A673 (cell line): ENCODE measurements around the gene CRYBA2. TPM values are rescaled to one million over a fixed set of nuclear protein-coding genes. Genes with fewer than 3 reads are reported as not detected.
A peak's percentile ranks its signal among the peaks of the same experiment; 100 is the strongest.

ENCODE experiments used
- BruUV-seq: library from RNA; stranded (reverse); fragments of 400-500 nt; replicated peaks from 2 replicates; lab custom pipeline; 2021; lab: Mats Ljungman, UMichigan
- CTCF ChIA-PET: fragments of 300-600 bp; sonication (Branson Sonifier 250); formaldehyde crosslinking; loops from one replicate; lab custom pipeline; 2022; ENCODE audit warnings: antibody characterized with exemption; lab: Charles Lee
- POLR2A ChIA-PET: fragments of 300-600 bp; sonication (Branson Sonifier 250); formaldehyde crosslinking; loops from one replicate; lab custom pipeline; 2022; ENCODE audit warnings: antibody characterized with exemption; ENCODE audit not compliant: low non-redundant PET; lab: Charles Lee
- DNase-seq: peaks from one replicate; pipeline ENCODE4 v3.0.0-alpha.2; 2015; ENCODE audit warnings: low spot score
- H3K27ac ChIP-seq: fragments of 200-600 bp; sonication (generic); 2 replicates; pipeline ENCODE4 v1.5.1; 2016; ENCODE audit warnings: mixed run types, low read depth, mild to moderate bottlenecking, mixed read lengths, antibody characterized with exemption, low read length; ENCODE audit not compliant: poor library complexity, severe bottlenecking
- H3K27me3 ChIP-seq: fragments of 200-600 bp; sonication (generic); replicated peaks from 2 replicates; pipeline ENCODE4 v1.6.1; 2017; ENCODE audit warnings: mixed run types, low read depth, mild to moderate bottlenecking, mixed read lengths, antibody characterized with exemption, low read length; ENCODE audit not compliant: insufficient read depth, poor library complexity
- H3K36me3 ChIP-seq: fragments of 200-600 bp; sonication (generic); 2 replicates; pipeline ENCODE4 v1.6.1; 2016; ENCODE audit warnings: mixed run types, mild to moderate bottlenecking, mixed read lengths, antibody characterized with exemption, low read length; ENCODE audit not compliant: insufficient read depth, poor library complexity, severe bottlenecking
- H3K4me1 ChIP-seq: fragments of 200-600 bp; sonication (generic); 2 replicates; pipeline ENCODE4 v1.6.1; 2017; ENCODE audit warnings: mixed run types, mild to moderate bottlenecking, mixed read lengths, antibody characterized with exemption, low read length; ENCODE audit not compliant: insufficient read depth, poor library complexity, severe bottlenecking
- H3K4me3 ChIP-seq: fragments of 200-600 bp; sonication (generic); 2 replicates; pipeline ENCODE4 v1.5.1; 2016; ENCODE audit warnings: low read depth, mixed run types, mild to moderate bottlenecking, mixed read lengths, low read length; ENCODE audit not compliant: poor library complexity, severe bottlenecking
- H3K9me3 ChIP-seq: fragments of 200-600 bp; sonication (generic); 2 replicates; pipeline ENCODE4 v1.6.1; 2016; ENCODE audit warnings: mixed run types, low read depth, mild to moderate bottlenecking, mixed read lengths, antibody characterized with exemption, low read length; ENCODE audit not compliant: poor library complexity, severe bottlenecking
- CTCF ChIP-seq: fragments of 300-800, 200-600 bp; sonication (generic); conservative IDR thresholded peaks from 2 replicates; pipeline ENCODE4 v1.5.1; 2017; ENCODE audit warnings: low read depth, mild to moderate bottlenecking, antibody characterized with exemption, low read length, moderate library complexity, mixed read lengths
- EZH2 ChIP-seq: fragments of 200-600 bp; sonication (generic); IDR thresholded peaks from 2 replicates; pipeline ENCODE4 v1.6.1; 2017; ENCODE audit warnings: borderline replicate concordance, low read depth, mild to moderate bottlenecking, mixed read lengths, antibody characterized with exemption, low read length; ENCODE audit not compliant: poor library complexity, severe bottlenecking
- intact Hi-C: fragments of 100-400 bp; cut with micrococcal nuclease; formaldehyde crosslinking; loops from one replicate; pipeline ENCODE4 v1.10.0; 2022; ENCODE audit not compliant: unreplicated experiment
- total RNA-seq: library from RNA; stranded (reverse); gene quantifications from 2 replicates; pipeline ENCODE4 v1.2.3, GENCODE V29; 2021

CRYBA2 gene
- total RNA-seq, 1 experiment from 2014 or later: 1.3 TPM

DNA sequence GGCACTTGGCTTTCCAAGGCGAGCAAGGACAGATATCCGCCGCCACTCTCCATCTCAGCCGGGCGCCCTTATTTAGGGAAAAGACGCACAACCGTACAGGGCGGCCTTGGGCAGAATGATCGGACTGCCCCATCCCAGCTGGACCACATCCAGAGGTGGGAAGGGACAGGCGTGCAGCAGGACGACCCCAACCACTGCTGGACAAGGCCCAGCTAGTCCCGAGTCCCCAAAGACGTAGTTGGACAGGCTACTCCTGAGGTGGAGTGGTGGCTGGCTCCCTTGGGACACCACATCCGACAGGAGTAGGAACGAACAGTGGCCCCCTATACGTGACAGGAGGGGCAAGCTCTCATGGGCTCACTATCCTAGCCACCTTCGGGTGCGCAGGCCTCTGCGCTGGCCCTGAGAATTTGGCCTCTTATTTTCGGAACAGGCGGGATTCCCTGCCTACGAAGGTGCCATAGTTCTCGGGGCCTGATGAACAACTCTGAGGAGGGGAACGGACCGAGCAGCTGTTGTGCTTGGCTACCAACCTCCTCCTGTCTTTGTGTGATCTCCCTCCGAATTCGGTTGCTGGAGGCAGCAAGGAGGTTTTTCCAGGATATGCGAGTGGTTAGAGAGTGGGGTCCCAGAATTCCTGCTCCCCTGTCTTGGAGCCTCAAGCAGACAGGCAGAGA lies 10.5 kb downstream of the CRYBA2 start:
- peaks cover 14% of the 10 kb centered on the region for H3K4me1 ChIP-seq
- DNase-seq: no peak
- POLR2A ChIA-PET: no interaction called here
- TF ChIP-seq EZH2 (no peak), CTCF (no peak)
- no peak overlapping the region for H3K4me3 ChIP-seq
- H3K9me3 ChIP-seq: no peaks in the 10 kb centered on the region
- CTCF ChIA-PET: interaction anchor here (1.3 kb wide), 1 partner anchor 172 kb away, joined by 4 read pairs; no protein-coding TSS in a partner anchor
- H3K36me3 ChIP-seq: no peaks in the 10 kb centered on the region
- intact Hi-C loops: loop anchor here (5.0 kb wide), 2 partner anchors 130 to 175 kb away; no protein-coding TSS in a partner anchor
- peaks cover 45% of the 10 kb centered on the region for H3K27me3 ChIP-seq
- no peak overlapping the region for H3K27ac ChIP-seq
- no TSS peak for BruUV-seq

GRCh38 chr2:218981881-218982585 lies 11.2 kb downstream of the CRYBA2 start:
- Histone ChIP-seq H3K4me3 (no peak overlapping the region), H3K9me3 (no peaks in the 10 kb centered on the region), H3K27ac (no peak overlapping the region), H3K36me3 (no peaks in the 10 kb centered on the region), H3K4me1 (peaks cover 14% of the 10 kb centered on the region), H3K27me3 (peaks cover 45% of the 10 kb centered on the region)
- DNase-seq: no peak
- ChIA-PET CTCF (interaction anchor here (1.3 kb wide), 1 partner anchor 173 kb away, joined by 4 read pairs; no protein-coding TSS in a partner anchor), POLR2A (no interaction called here)
- BruUV-seq: no TSS peak
- TF ChIP-seq EZH2 (no peak), CTCF (no peak)
- intact Hi-C loops: loop anchor here (5.0 kb wide), 2 partner anchors 130 to 175 kb away; no protein-coding TSS in a partner anchor

DNA sequence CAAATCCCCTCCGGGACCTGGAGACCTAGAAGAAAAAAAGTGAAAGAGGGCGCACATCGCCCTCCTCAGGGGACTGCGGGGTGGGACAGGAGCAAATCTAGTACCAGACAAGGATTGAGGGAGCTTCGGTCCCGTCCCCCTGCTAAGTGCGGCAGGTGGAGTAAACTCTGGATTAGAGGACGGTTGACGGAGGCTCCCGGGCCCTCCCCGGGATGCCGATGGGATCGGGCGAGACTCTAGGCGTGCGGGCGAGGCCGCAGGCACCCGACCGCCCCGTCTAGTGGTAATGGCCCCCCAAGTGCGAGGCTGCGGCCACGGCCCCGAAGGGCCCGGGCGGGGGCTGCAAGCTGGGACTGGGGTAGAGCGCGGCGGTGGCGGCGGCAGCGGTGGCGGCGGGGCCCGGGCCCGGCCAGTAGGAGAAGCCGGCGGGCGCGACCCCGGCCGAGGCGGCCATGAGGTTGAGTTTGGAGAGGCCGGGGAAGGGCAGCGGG lies 11.8 kb downstream of the CRYBA2 start:
- no peak for DNase-seq
- no peak overlapping the region for H3K4me3 ChIP-seq
- POLR2A ChIA-PET: no interaction called here
- TF ChIP-seq CTCF (peak; percentile 36), EZH2 (no peak)
- peaks cover 14% of the 10 kb centered on the region for H3K4me1 ChIP-seq
- intact Hi-C loops: loop anchor here (5.0 kb wide), 2 partner anchors 129 to 176 kb away; no protein-coding TSS in a partner anchor
- no TSS peak for BruUV-seq
- CTCF ChIA-PET: interaction anchor here (1.3 kb wide), 1 partner anchor 174 kb away, joined by 4 read pairs; no protein-coding TSS in a partner anchor
- no peaks in the 10 kb centered on the region for H3K36me3 ChIP-seq
- no peaks in the 10 kb centered on the region for H3K9me3 ChIP-seq
- H3K27ac ChIP-seq: no peak overlapping the region
- H3K27me3 ChIP-seq: peaks cover 40% of the 10 kb centered on the region
